SK-N-SH treated with all-trans-retinoic acid at 6 μM for 48 hours (cell line): ENCODE data around the gene TSPAN9.

Experiments used
- ATAC-seq: fragments of 200-7000 bp; cut with Tn5 transposase; 3 replicates; pipeline ENCODE4 v1.9.1; 2020; ENCODE audit warnings: mild to moderate bottlenecking, moderate library complexity
- ARNTL ChIP-seq: fragments of 450-650 bp; formaldehyde crosslinking; IDR thresholded peaks from 2 replicates; pipeline ENCODE4 v1.5.0; 2020; ENCODE audit warnings: low read depth, mild to moderate bottlenecking, moderate library complexity, borderline replicate concordance
- BACH2 ChIP-seq: fragments of 250-450 bp; sonication (Bioruptor Pico); IDR thresholded peaks from 2 replicates; pipeline ENCODE4 v1.9.0; 2021; ENCODE audit warnings: mild to moderate bottlenecking, borderline replicate concordance
- CSDC2 ChIP-seq: fragments of 250-450 bp; sonication (Bioruptor Pico); IDR thresholded peaks from 2 replicates; pipeline ENCODE4 v1.5.0; 2020; ENCODE audit warnings: mild to moderate bottlenecking, moderate library complexity
- ESRRG ChIP-seq: fragments of 250-450 bp; sonication (Bioruptor Pico); IDR thresholded peaks from 2 replicates; pipeline ENCODE4 v1.6.1; 2021; ENCODE audit warnings: mild to moderate bottlenecking
- GLIS3 ChIP-seq: fragments of 250-450 bp; sonication (Bioruptor Pico); IDR thresholded peaks from 2 replicates; pipeline ENCODE4 v1.5.0; 2020; ENCODE audit warnings: mild to moderate bottlenecking, moderate library complexity
- ISL1 ChIP-seq: fragments of 250-450 bp; sonication (Bioruptor Pico); IDR thresholded peaks from 2 replicates; pipeline ENCODE4 v2.1.2; 2022; ENCODE audit warnings: mild to moderate bottlenecking, moderate library complexity
- OSR1 ChIP-seq: fragments of 250-450 bp; sonication (Bioruptor Pico); IDR thresholded peaks from 2 replicates; pipeline ENCODE4 v1.8.0; 2022; ENCODE audit warnings: moderate library complexity, mild to moderate bottlenecking, inconsistent platforms
- POU6F1 ChIP-seq: fragments of 250-450 bp; sonication (Bioruptor Pico); IDR thresholded peaks from 2 replicates; pipeline ENCODE4 v1.8.0; 2021; ENCODE audit warnings: low read depth, mild to moderate bottlenecking, moderate library complexity, borderline replicate concordance
- PPARA ChIP-seq: fragments of 250-450 bp; sonication (Bioruptor Pico); IDR thresholded peaks from 2 replicates; pipeline ENCODE4 v1.5.0; 2020; ENCODE audit warnings: mild to moderate bottlenecking, borderline replicate concordance
- RARB ChIP-seq: fragments of 250-450 bp; sonication (Bioruptor Pico); IDR thresholded peaks from 2 replicates; pipeline ENCODE4 v1.8.0; 2021; ENCODE audit warnings: mild to moderate bottlenecking, moderate library complexity
- TCF4 ChIP-seq: fragments of 250-450 bp; sonication (Bioruptor Pico); IDR thresholded peaks from 2 replicates; pipeline ENCODE4 v1.8.0; 2021; ENCODE audit warnings: mild to moderate bottlenecking, moderate library complexity, borderline replicate concordance
- TOX ChIP-seq: fragments of 250-450 bp; sonication (Bioruptor Pico); IDR thresholded peaks from 2 replicates; pipeline ENCODE4 v1.8.0; 2021; ENCODE audit warnings: mild to moderate bottlenecking, moderate library complexity, borderline replicate concordance
- ZC3H10 ChIP-seq: fragments of 250-450 bp; sonication (Bioruptor Pico); IDR thresholded peaks from 2 replicates; pipeline ENCODE4 v1.5.1; 2021; ENCODE audit warnings: mild to moderate bottlenecking, moderate library complexity
- ZFP30 ChIP-seq: fragments of 450-650 bp; formaldehyde crosslinking; IDR thresholded peaks from 2 replicates; pipeline ENCODE4 v1.5.0; 2022; ENCODE audit warnings: mild to moderate bottlenecking, moderate library complexity
- ZNF565 ChIP-seq: fragments of 450-650 bp; formaldehyde crosslinking; conservative IDR thresholded peaks from 2 replicates; pipeline ENCODE4 v1.5.0; 2020; ENCODE audit warnings: low read depth, mild to moderate bottlenecking, moderate library complexity
- ZNF70 ChIP-seq: fragments of 450-650 bp; formaldehyde crosslinking; IDR thresholded peaks from 2 replicates; pipeline ENCODE4 v1.5.0; 2020; ENCODE audit warnings: mild to moderate bottlenecking, moderate library complexity
- ZNF8 ChIP-seq: fragments of 450-650 bp; formaldehyde crosslinking; IDR thresholded peaks from 2 replicates; pipeline ENCODE4 v1.5.0; 2020; ENCODE audit warnings: mild to moderate bottlenecking, moderate library complexity
- TF ChIP-seq, protein P1 (sequence below): fragments of 250-450 bp; sonication (Bioruptor Pico); IDR thresholded peaks from 2 replicates; pipeline ENCODE4 v1.8.0; 2020; ENCODE audit warnings: mild to moderate bottlenecking, moderate library complexity, borderline replicate concordance
- TF ChIP-seq, protein P2 (sequence below): fragments of 250-450 bp; sonication (Bioruptor Pico); IDR thresholded peaks from 2 replicates; pipeline ENCODE4 v1.5.0; 2020; ENCODE audit warnings: mild to moderate bottlenecking, moderate library complexity

TSPAN9 gene

GRCh38 chr12:3152892-3153291 lies 75.7 kb downstream of the TSPAN9 start:
- no peak for ATAC-seq
- no peak for TF ChIP-seq ZNF70 (CRISPR knock-in tag)

GRCh38 chr12:3154006-3154405 lies 76.8 kb downstream of the TSPAN9 start:
- TF ChIP-seq ZC3H10 (no peak), POU6F1 (CRISPR knock-in tag) (no peak), ZFP30 (CRISPR knock-in tag) (no peak), OSR1 (CRISPR knock-in tag) (no peak), ISL1 (CRISPR knock-in tag) (no peak), BACH2 (no peak), TCF4 (no peak), ZNF565 (CRISPR knock-in tag) (no peak), RARB (CRISPR knock-in tag) (no peak), PPARA (no peak), TOX (CRISPR knock-in tag) (no peak), ESRRG (CRISPR knock-in tag) (no peak), ZNF70 (CRISPR knock-in tag) (no peak), ARNTL (CRISPR knock-in tag) (no peak), CSDC2 (CRISPR knock-in tag) (no peak), ZNF8 (CRISPR knock-in tag) (no peak)
- TF ChIP-seq, protein P1, sequence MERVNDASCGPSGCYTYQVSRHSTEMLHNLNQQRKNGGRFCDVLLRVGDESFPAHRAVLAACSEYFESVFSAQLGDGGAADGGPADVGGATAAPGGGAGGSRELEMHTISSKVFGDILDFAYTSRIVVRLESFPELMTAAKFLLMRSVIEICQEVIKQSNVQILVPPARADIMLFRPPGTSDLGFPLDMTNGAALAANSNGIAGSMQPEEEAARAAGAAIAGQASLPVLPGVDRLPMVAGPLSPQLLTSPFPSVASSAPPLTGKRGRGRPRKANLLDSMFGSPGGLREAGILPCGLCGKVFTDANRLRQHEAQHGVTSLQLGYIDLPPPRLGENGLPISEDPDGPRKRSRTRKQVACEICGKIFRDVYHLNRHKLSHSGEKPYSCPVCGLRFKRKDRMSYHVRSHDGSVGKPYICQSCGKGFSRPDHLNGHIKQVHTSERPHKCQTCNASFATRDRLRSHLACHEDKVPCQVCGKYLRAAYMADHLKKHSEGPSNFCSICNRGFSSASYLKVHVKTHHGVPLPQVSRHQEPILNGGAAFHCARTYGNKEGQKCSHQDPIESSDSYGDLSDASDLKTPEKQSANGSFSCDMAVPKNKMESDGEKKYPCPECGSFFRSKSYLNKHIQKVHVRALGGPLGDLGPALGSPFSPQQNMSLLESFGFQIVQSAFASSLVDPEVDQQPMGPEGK (CRISPR knock-in tag): no peak

GRCh38 chr12:3155702-3156370 lies 78.7 kb downstream of the TSPAN9 start:
- no peak for ATAC-seq
- TF ChIP-seq ISL1 (CRISPR knock-in tag): no peak
- no peak for TF ChIP-seq ZNF8 (CRISPR knock-in tag)
- TF ChIP-seq, protein P1 (CRISPR knock-in tag): no peak
- TF ChIP-seq TOX (CRISPR knock-in tag): no peak
- no peak for TF ChIP-seq ZNF565 (CRISPR knock-in tag)
- no peak for TF ChIP-seq POU6F1 (CRISPR knock-in tag)

More at GRCh38 chr12:3154006-3154405, 76.8 kb downstream of the TSPAN9 start:
- ATAC-seq: no peak

DNA sequence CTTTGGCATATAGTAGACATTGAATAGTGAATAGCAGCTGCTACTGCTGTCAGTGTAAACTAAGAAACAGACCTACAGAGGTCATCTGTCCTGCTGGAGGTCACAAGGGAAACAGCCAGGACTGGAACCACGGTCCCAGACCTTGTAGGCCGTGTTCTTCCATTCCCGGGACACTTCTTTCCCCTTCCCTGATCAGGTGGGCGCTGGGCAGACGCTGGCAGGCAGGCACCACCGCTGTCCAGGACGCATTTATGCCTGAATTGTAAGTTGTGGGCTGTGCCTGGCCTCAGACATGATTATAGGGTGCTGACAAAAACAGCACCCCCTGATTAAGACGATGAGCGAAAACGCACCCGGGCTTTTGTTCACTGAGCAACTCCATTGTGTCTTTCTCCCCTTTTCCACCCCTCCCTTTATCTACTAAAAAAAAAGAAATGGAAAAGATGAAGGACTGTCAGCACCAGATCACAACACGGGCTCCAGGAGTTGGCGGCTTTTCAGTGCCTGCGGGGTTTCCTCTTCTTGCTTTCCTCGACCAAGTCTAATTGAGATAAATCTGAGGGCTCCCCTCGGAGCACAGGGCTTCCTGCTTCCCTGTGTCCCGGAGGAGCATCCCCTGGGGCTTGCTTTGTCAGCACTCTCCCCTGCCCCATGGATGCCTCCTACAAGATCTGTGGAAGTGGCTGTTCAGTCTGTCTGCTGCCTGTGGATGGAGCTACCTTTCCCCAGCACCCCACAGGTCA lies 80.6 kb downstream of the TSPAN9 start:
- no peak for ATAC-seq
- no peak for TF ChIP-seq POU6F1 (CRISPR knock-in tag)
- TF ChIP-seq CSDC2 (CRISPR knock-in tag): no peak
- no peak for TF ChIP-seq GLIS3
- TF ChIP-seq ZFP30 (CRISPR knock-in tag): no peak
- TF ChIP-seq, protein P1 (CRISPR knock-in tag): no peak
- no peak for TF ChIP-seq TCF4
- TF ChIP-seq ZNF565 (CRISPR knock-in tag): no peak
- no peak for TF ChIP-seq ESRRG (CRISPR knock-in tag)
- TF ChIP-seq ZC3H10: no peak
- TF ChIP-seq, protein P2, sequence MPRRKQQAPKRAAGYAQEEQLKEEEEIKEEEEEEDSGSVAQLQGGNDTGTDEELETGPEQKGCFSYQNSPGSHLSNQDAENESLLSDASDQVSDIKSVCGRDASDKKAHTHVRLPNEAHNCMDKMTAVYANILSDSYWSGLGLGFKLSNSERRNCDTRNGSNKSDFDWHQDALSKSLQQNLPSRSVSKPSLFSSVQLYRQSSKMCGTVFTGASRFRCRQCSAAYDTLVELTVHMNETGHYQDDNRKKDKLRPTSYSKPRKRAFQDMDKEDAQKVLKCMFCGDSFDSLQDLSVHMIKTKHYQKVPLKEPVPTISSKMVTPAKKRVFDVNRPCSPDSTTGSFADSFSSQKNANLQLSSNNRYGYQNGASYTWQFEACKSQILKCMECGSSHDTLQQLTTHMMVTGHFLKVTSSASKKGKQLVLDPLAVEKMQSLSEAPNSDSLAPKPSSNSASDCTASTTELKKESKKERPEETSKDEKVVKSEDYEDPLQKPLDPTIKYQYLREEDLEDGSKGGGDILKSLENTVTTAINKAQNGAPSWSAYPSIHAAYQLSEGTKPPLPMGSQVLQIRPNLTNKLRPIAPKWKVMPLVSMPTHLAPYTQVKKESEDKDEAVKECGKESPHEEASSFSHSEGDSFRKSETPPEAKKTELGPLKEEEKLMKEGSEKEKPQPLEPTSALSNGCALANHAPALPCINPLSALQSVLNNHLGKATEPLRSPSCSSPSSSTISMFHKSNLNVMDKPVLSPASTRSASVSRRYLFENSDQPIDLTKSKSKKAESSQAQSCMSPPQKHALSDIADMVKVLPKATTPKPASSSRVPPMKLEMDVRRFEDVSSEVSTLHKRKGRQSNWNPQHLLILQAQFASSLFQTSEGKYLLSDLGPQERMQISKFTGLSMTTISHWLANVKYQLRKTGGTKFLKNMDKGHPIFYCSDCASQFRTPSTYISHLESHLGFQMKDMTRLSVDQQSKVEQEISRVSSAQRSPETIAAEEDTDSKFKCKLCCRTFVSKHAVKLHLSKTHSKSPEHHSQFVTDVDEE (CRISPR knock-in tag): no peak
- no peak for TF ChIP-seq BACH2
